ENCODE measurements around the gene LUC7L.

The LUC7L gene

DNA sequence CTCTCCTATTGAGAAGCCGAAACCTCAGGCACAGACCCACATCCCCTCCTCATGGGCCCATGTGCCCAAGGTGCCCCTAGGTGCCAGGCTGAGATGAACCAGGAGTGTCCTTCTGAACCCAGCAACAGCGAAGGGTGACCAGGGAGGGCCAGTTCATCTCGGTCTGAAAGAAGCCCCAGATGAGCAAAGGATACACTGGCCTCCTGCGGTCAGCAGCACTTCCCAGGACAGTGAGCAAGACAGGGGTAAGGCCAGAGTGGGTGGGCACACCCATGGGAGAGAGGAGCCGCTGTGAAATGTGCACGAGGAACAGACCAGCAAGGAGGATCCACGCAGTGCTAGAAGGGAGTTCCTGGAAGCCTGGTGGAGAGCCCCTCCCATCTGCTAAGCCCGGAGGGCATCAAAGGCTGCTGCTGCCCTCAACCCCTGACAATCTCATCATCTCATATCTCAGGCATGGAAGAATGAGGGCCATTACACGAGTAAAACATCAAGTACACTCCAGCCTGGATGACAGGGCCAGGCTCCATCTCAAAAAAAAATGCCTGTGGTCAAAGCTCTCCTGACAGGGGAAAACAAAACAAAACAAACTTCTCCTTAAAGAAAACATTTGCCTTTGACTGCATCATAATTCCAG lies 80.1 kb downstream of the LUC7L start:
- in situ Hi-C loops (cut with HindIII; ENCODE audit: low sequenced_read_pairs) = no loop called here

GRCh38 chr16:146646-147045 lies 82.6 kb downstream of the LUC7L start:
- in situ Hi-C loops (cut with HindIII; ENCODE audit: low sequenced_read_pairs) = no loop called here

GRCh38 chr16:144797-145252 lies 84.4 kb downstream of the LUC7L start:
- in situ Hi-C loops (cut with HindIII; ENCODE audit: low sequenced_read_pairs) = no loop called here

GRCh38 chr16:143456-143855 lies 85.8 kb downstream of the LUC7L start:
- in situ Hi-C loops (cut with HindIII; ENCODE audit: low sequenced_read_pairs) = no loop called here

- in situ Hi-C loops (cut with HindIII; ENCODE audit: low sequenced_read_pairs) = no loop called here
Measured at GRCh38 chr16:143047-143446, 86.2 kb downstream of the LUC7L start.

DNA sequence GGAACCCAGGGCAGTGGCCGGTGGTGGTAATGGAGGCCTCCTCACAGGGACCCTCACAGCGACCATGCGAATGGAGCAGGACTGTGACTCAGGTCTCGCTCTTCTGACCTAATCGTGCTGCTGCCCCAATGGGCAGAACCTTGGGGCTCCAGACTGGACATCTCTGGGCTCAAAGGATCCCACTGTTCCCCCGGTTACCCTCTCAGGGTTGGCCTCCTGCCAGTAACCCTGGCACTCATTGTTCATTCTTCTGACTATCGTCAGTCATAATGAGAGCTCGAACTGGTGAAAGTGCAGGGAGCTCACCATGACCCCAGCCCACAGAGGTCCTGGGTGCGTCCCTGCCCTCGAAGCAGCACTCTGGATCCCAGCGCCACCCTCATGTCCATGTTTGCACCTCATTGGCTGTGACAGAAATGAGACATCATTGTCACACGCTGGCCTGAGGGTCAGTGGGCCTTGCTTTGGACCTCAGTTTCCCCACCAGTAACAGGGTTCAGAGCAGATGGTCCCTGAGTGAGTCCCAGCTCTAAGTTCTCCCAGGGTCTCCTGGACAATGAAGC lies 86.8 kb downstream of the LUC7L start:
- in situ Hi-C loops (cut with HindIII; ENCODE audit: low sequenced_read_pairs) = no loop called here

GRCh38 chr16:140175-140857 lies 88.9 kb downstream of the LUC7L start:
- in situ Hi-C loops (cut with HindIII; ENCODE audit: low sequenced_read_pairs) = no loop called here
